Liver (tissue), 9 donors: ENCODE measurements around the gene MEGF11. TPM values are rescaled to one million over a fixed set of nuclear protein-coding genes. Genes with fewer than 3 reads are reported as not detected.

Experiments
- DNase-seq: peaks from one replicate; pipeline ENCODE4 v3.0.0-alpha.2; 2017; ENCODE audit warnings: low spot score
- H3K27ac ChIP-seq, 2 donors: one replicate each; pipeline ENCODE4 v1.7.0; 2013; ENCODE audit warnings: inconsistent platforms in 2 of 2, low read length in 2 of 2, control low read depth in 1 of 2, low read depth in 1 of 2, mild to moderate bottlenecking in 1 of 2
- H3K27me3 ChIP-seq, 4 donors: one replicate each; pipeline versions ENCODE4 v1.6.1 to v1.7.0; 2013; ENCODE audit warnings: low read length in 3 of 4, inconsistent platforms in 1 of 4, mild to moderate bottlenecking in 1 of 4, moderate library complexity in 1 of 4; ENCODE audit not compliant: control insufficient read depth in 4 of 4, insufficient read depth in 4 of 4
- H3K36me3 ChIP-seq, 4 donors: one replicate each; pipeline versions ENCODE4 v1.6.1 to v1.7.0; 2013; ENCODE audit warnings: low read length in 3 of 4, mild to moderate bottlenecking in 3 of 4, low read depth in 1 of 4, moderate library complexity in 1 of 4; ENCODE audit not compliant: control insufficient read depth in 4 of 4, insufficient read depth in 3 of 4
- H3K4me1 ChIP-seq, 4 donors: one replicate each; pipeline versions ENCODE4 v1.6.1 to v1.7.0; 2013; ENCODE audit warnings: low read length in 3 of 4, mild to moderate bottlenecking in 3 of 4, moderate library complexity in 1 of 4; ENCODE audit not compliant: control insufficient read depth in 4 of 4, insufficient read depth in 4 of 4
- H3K4me3 ChIP-seq, 3 donors: one replicate each; pipeline versions ENCODE4 v1.6.1 to v1.7.0; 2013; ENCODE audit warnings: low read length in 3 of 3, control low read depth in 1 of 3, low read depth in 1 of 3, mild to moderate bottlenecking in 1 of 3
- H3K9ac ChIP-seq, 2 donors: one replicate each; pipeline ENCODE4 v1.7.0; 2013; ENCODE audit warnings: low read length in 2 of 2, mild to moderate bottlenecking in 2 of 2, moderate library complexity in 2 of 2, control low read depth in 1 of 2, low read depth in 1 of 2
- H3K9me3 ChIP-seq, 4 donors: one replicate each; pipeline versions ENCODE4 v1.6.1 to v1.7.0; 2013; ENCODE audit warnings: low read length in 3 of 4; ENCODE audit not compliant: control insufficient read depth in 4 of 4
- EGR1 ChIP-seq, 2 donors: IDR thresholded peaks; 2 replicates each; pipeline ENCODE4 v1.6.1; 2016 to 2018; ENCODE audit warnings: antibody characterized with exemption in 2 of 2, low read depth in 2 of 2
- FOXA1 ChIP-seq: IDR thresholded peaks from 2 replicates; pipeline ENCODE4 v1.6.1; 2016; ENCODE audit warnings: antibody characterized with exemption
- FOXA2 ChIP-seq: IDR thresholded peaks from 2 replicates; pipeline ENCODE4 v1.6.1; 2016; ENCODE audit warnings: antibody characterized with exemption
- GABPA ChIP-seq, 2 donors: IDR thresholded peaks in 1 of 2; conservative IDR thresholded peaks in 1 of 2; 2 replicates each; pipeline ENCODE4 v1.6.1; 2016; ENCODE audit warnings: antibody characterized with exemption in 2 of 2, mild to moderate bottlenecking in 1 of 2, moderate library complexity in 1 of 2
- HNF4G ChIP-seq: IDR thresholded peaks from 2 replicates; pipeline ENCODE4 v1.6.1; 2016; ENCODE audit warnings: antibody characterized with exemption
- JUND ChIP-seq, 2 donors: IDR thresholded peaks; 2 replicates each; pipeline ENCODE4 v1.6.1; 2016; ENCODE audit warnings: antibody characterized with exemption in 2 of 2
- NR2F2 ChIP-seq: IDR thresholded peaks from 2 replicates; pipeline ENCODE4 v1.6.1; 2016; ENCODE audit warnings: antibody characterized with exemption
- RAD21 ChIP-seq, 2 donors: IDR thresholded peaks; 2 replicates each; pipeline ENCODE4 v1.6.1; 2016; ENCODE audit warnings: antibody characterized with exemption in 2 of 2, mild to moderate bottlenecking in 2 of 2
- RXRA ChIP-seq, 2 donors: IDR thresholded peaks; 2 replicates each; pipeline ENCODE4 v1.6.1; 2017 to 2018; ENCODE audit warnings: antibody characterized with exemption in 2 of 2, mild to moderate bottlenecking in 1 of 2
- SP1 ChIP-seq: IDR thresholded peaks from 2 replicates; pipeline ENCODE4 v1.6.1; 2018; ENCODE audit warnings: antibody characterized with exemption, mild to moderate bottlenecking
- TAF1 ChIP-seq: conservative IDR thresholded peaks from 2 replicates; pipeline ENCODE4 v1.6.1; 2016; ENCODE audit warnings: antibody characterized with exemption, mild to moderate bottlenecking
- YY1 ChIP-seq: IDR thresholded peaks from 2 replicates; pipeline ENCODE4 v1.6.1; 2016; ENCODE audit warnings: antibody characterized with exemption, mild to moderate bottlenecking
- WGBS: extraction: QIAGEN DNeasy Blood & Tissue Kit; methylation state at CpG from one replicate; pipeline ENCODE4 v1.1.7; 2013; 5-methylcytosine and 5-hydroxymethylcytosine counted together
- polyA plus RNA-seq, 2 donors: library from polyadenylated mRNA; stranded (reverse) in 1 of 2; unstranded in 1 of 2; fragments of 200-250 nt in 1 of 2; fragments of >200 nt in 1 of 2; fragmentation: Nextera tagmentation in 1 of 2; extraction: Ambion mirVana in 1 of 2; gene quantifications; one replicate each; pipeline versions ENCODE4 v1.2.1 to v1.2.3, GENCODE V29; 2013 to 2015
- total RNA-seq, 2 donors: library from RNA; depleted of rRNA; stranded (reverse); fragments of >200 nt; gene quantifications; one replicate each; pipeline ENCODE4 v1.2.3, GENCODE V29; 2014
- TF ChIP-seq, protein P1 (sequence below): IDR thresholded peaks from 2 replicates; pipeline ENCODE4 v1.6.1; 2016; ENCODE audit warnings: antibody characterized with exemption
- TF ChIP-seq, protein P2 (sequence below): IDR thresholded peaks from 2 replicates; pipeline ENCODE4 v1.6.1; 2016; ENCODE audit warnings: antibody characterized with exemption
- TF ChIP-seq, protein P3 (sequence below): IDR thresholded peaks from 2 replicates; pipeline ENCODE4 v1.6.1; 2016; ENCODE audit warnings: antibody characterized with exemption, mild to moderate bottlenecking
- TF ChIP-seq, protein P4 (sequence below): fragments of 150-350 bp; IDR thresholded peaks from 2 replicates; pipeline ENCODE4 v1.5.1; 2017; ENCODE audit warnings: improper control_type of control experiment, low read depth, low read length; ENCODE audit not compliant: missing input control
- TF ChIP-seq, protein P5 (sequence below): IDR thresholded peaks from 2 replicates; pipeline ENCODE4 v1.6.1; 2016; ENCODE audit warnings: antibody characterized with exemption
- donor health status: healthy.
- donor health status: healthy.
- donor health status: healthy.
- donor health status: healthy.
- donor health status: healthy.

The MEGF11 gene
- total and polyA plus RNA-seq, 4 donors, result under 0.01 to 0.51 (median 0.03) TPM; not detected in 1

DNA sequence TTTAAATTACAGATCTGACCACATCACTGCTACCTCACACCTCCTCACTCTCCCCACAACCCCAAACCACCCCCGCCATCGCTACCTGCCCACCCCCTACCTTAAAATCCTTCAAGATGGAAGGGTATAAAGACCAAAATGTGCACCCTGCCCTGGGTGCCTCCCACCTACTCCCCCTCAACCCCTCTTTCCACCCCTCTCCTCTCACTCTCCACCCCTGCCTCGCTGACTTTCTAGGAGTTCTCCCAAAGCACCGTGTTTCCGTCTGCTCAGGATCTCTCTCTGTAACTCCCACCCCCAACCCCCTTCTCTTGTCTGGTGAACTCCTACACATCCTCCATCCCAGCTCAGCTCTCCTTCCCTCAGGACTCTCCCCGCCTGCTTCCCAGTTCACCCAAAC is 69.1 kb downstream of the MEGF11 start:
- TF ChIP-seq HNF4G (no peak), NR2F2 (no peak), JUND (IDR thresholded peaks at IDR 0.05) (no peak), EGR1 (IDR thresholded peaks at IDR 0.05; ENCODE audit: low read depth in 2 of 2) (no peak), FOXA1 (no peak), TAF1 (no peak), RAD21 (IDR thresholded peaks at IDR 0.05) (no peak)
- TF ChIP-seq, protein P1, sequence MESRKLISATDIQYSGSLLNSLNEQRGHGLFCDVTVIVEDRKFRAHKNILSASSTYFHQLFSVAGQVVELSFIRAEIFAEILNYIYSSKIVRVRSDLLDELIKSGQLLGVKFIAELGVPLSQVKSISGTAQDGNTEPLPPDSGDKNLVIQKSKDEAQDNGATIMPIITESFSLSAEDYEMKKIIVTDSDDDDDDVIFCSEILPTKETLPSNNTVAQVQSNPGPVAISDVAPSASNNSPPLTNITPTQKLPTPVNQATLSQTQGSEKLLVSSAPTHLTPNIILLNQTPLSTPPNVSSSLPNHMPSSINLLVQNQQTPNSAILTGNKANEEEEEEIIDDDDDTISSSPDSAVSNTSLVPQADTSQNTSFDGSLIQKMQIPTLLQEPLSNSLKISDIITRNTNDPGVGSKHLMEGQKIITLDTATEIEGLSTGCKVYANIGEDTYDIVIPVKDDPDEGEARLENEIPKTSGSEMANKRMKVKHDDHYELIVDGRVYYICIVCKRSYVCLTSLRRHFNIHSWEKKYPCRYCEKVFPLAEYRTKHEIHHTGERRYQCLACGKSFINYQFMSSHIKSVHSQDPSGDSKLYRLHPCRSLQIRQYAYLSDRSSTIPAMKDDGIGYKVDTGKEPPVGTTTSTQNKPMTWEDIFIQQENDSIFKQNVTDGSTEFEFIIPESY, result no peak
- TF ChIP-seq, protein P2, sequence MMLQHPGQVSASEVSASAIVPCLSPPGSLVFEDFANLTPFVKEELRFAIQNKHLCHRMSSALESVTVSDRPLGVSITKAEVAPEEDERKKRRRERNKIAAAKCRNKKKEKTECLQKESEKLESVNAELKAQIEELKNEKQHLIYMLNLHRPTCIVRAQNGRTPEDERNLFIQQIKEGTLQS, result no peak
- TF ChIP-seq, protein P3, sequence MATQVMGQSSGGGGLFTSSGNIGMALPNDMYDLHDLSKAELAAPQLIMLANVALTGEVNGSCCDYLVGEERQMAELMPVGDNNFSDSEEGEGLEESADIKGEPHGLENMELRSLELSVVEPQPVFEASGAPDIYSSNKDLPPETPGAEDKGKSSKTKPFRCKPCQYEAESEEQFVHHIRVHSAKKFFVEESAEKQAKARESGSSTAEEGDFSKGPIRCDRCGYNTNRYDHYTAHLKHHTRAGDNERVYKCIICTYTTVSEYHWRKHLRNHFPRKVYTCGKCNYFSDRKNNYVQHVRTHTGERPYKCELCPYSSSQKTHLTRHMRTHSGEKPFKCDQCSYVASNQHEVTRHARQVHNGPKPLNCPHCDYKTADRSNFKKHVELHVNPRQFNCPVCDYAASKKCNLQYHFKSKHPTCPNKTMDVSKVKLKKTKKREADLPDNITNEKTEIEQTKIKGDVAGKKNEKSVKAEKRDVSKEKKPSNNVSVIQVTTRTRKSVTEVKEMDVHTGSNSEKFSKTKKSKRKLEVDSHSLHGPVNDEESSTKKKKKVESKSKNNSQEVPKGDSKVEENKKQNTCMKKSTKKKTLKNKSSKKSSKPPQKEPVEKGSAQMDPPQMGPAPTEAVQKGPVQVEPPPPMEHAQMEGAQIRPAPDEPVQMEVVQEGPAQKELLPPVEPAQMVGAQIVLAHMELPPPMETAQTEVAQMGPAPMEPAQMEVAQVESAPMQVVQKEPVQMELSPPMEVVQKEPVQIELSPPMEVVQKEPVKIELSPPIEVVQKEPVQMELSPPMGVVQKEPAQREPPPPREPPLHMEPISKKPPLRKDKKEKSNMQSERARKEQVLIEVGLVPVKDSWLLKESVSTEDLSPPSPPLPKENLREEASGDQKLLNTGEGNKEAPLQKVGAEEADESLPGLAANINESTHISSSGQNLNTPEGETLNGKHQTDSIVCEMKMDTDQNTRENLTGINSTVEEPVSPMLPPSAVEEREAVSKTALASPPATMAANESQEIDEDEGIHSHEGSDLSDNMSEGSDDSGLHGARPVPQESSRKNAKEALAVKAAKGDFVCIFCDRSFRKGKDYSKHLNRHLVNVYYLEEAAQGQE, result no peak
- TF ChIP-seq, protein P4, sequence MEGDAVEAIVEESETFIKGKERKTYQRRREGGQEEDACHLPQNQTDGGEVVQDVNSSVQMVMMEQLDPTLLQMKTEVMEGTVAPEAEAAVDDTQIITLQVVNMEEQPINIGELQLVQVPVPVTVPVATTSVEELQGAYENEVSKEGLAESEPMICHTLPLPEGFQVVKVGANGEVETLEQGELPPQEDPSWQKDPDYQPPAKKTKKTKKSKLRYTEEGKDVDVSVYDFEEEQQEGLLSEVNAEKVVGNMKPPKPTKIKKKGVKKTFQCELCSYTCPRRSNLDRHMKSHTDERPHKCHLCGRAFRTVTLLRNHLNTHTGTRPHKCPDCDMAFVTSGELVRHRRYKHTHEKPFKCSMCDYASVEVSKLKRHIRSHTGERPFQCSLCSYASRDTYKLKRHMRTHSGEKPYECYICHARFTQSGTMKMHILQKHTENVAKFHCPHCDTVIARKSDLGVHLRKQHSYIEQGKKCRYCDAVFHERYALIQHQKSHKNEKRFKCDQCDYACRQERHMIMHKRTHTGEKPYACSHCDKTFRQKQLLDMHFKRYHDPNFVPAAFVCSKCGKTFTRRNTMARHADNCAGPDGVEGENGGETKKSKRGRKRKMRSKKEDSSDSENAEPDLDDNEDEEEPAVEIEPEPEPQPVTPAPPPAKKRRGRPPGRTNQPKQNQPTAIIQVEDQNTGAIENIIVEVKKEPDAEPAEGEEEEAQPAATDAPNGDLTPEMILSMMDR, result no peak
- no peak for DNase-seq
- H3K27ac ChIP-seq, result no peak overlapping the region
- no peak overlapping the region for H3K9ac ChIP-seq
- H3K27me3 ChIP-seq, result no peaks in the 10 kb centered on the region
- H3K9me3 ChIP-seq, result no peaks in the 10 kb centered on the region
- no peak overlapping the region for H3K4me3 ChIP-seq
- WGBS, result 60% methylated on average over 6 of the region's 6 CpGs
- no peaks in the 10 kb centered on the region for H3K36me3 ChIP-seq
- H3K4me1 ChIP-seq, result no peaks in the 10 kb centered on the region

DNA sequence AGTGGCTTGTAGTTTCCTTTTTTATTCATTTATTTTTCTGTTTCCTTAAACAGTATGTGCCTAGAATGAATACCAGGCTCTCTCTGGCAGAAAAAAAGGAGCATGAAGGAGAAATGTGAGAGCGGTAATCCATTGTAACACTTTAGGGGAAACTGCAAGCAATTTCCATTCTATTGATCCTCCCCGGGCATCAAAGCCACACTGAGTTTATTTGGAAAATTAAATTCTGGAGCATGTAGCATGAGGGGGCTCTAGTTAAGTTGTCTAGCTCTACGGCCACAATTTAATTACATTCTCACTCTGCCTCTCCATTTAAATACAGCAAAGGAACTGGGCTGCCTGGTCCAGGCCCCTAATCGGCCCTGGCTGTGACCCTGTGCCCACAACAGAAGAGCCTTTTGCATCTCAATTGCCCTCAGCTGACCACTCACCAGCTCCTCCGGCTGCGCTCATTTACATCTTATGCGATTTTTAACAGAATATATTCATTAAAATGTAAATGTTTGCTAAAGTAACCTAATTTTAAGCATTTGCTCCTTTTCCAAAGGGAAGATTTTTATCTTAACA is 72.9 kb downstream of the MEGF11 start:
- Histone ChIP-seq H3K9ac (no peak overlapping the region), H3K36me3 (no peaks in the 10 kb centered on the region), H3K9me3 (no peaks in the 10 kb centered on the region), H3K27ac (no peak overlapping the region), H3K4me3 (no peak overlapping the region), H3K27me3 (no peaks in the 10 kb centered on the region), H3K4me1 (no peaks in the 10 kb centered on the region)
- 86% methylated on average over 7 of the region's 7 CpGs for WGBS
- no peak for DNase-seq
- TF ChIP-seq FOXA2, result no peak
- TF ChIP-seq RXRA (IDR thresholded peaks at IDR 0.05), result no peak
- TF ChIP-seq, protein P3, result no peak
- TF ChIP-seq SP1, result no peak
- TF ChIP-seq NR2F2, result no peak
- TF ChIP-seq, protein P2, result no peak
- no peak for TF ChIP-seq GABPA (IDR thresholded peaks at IDR 0.05 in 1 of 2, conservative IDR thresholded peaks at IDR 0.05 in 1 of 2)
- TF ChIP-seq JUND (IDR thresholded peaks at IDR 0.05), result no peak
- TF ChIP-seq, protein P5, sequence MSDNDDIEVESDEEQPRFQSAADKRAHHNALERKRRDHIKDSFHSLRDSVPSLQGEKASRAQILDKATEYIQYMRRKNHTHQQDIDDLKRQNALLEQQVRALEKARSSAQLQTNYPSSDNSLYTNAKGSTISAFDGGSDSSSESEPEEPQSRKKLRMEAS, result no peak
- no peak for TF ChIP-seq EGR1 (IDR thresholded peaks at IDR 0.05; ENCODE audit: low read depth in 2 of 2)
- TF ChIP-seq HNF4G, result no peak
- TF ChIP-seq, protein P1, result no peak
- TF ChIP-seq YY1, result no peak
